Activated CD8-positive, alpha-beta memory T cell treated with anti-CD3 and anti-CD28 coated beads, Interleukin-2, amount 50 U/mL, for 48 hours (primary cell): ENCODE measurements around the gene IGF1R.

ENCODE experiments used
- DNase-seq: peaks from one replicate; pipeline ENCODE4 v3.0.0-alpha.2; 2020

Gene IGF1R

GRCh38 chr15:98754657-98755022, 106.3 kb downstream of the IGF1R start:
- DNase-seq = no peak

GRCh38 chr15:98755138-98755537, 106.8 kb downstream of the IGF1R start:
- no peak for DNase-seq

- no peak for DNase-seq
Observed at GRCh38 chr15:98755781-98756180, 107.4 kb downstream of the IGF1R start.

GRCh38 chr15:98758224-98758623, 109.9 kb downstream of the IGF1R start:
- DNase-seq = no peak

- no peak for DNase-seq
Observed at GRCh38 chr15:98759277-98759676, 110.9 kb downstream of the IGF1R start.

GRCh38 chr15:98760112-98760826, 111.9 kb downstream of the IGF1R start:
- DNase-seq = no peak

GRCh38 chr15:98760975-98761374, 112.6 kb downstream of the IGF1R start:
- no peak for DNase-seq

GRCh38 chr15:98763179-98763578, 114.8 kb downstream of the IGF1R start:
- DNase-seq = no peak

- no peak for DNase-seq
Observed at GRCh38 chr15:98764291-98764690, 116.0 kb downstream of the IGF1R start.

- DNase-seq = no peak
Observed at GRCh38 chr15:98765610-98766009, 117.3 kb downstream of the IGF1R start.

GRCh38 chr15:98767692-98768091, 119.4 kb downstream of the IGF1R start:
- no peak for DNase-seq

GRCh38 chr15:98769867-98770266, 121.5 kb downstream of the IGF1R start:
- no peak for DNase-seq

- DNase-seq = no peak
Observed at GRCh38 chr15:98770984-98771383, 122.6 kb downstream of the IGF1R start.

- no peak for DNase-seq
Observed at GRCh38 chr15:98771541-98771940, 123.2 kb downstream of the IGF1R start.

GRCh38 chr15:98772895-98773294, 124.6 kb downstream of the IGF1R start:
- DNase-seq = no peak

GRCh38 chr15:98773616-98774015, 125.3 kb downstream of the IGF1R start:
- DNase-seq = no peak

GRCh38 chr15:98774756-98775497, 126.6 kb downstream of the IGF1R start:
- no peak for DNase-seq

- DNase-seq = no peak
Observed at GRCh38 chr15:98775498-98776230, 127.3 kb downstream of the IGF1R start.

- peak; percentile 58 for DNase-seq
Observed at GRCh38 chr15:98776607-98777281, 128.4 kb downstream of the IGF1R start.

GRCh38 chr15:98777426-98777825, 129.1 kb downstream of the IGF1R start:
- DNase-seq = no peak

GRCh38 chr15:98778263-98778959, 130.1 kb downstream of the IGF1R start:
- no peak for DNase-seq

- no peak for DNase-seq
Observed at GRCh38 chr15:98778960-98779359, 130.6 kb downstream of the IGF1R start.
